A673 (cell line): ENCODE results near the gene RPH3AL. TPM values are rescaled to one million over a fixed set of nuclear protein-coding genes. Genes with fewer than 3 reads are reported as not detected.
"Not testable (repeated sequence)": the region's sequence is repeated elsewhere in the genome, so short reads cannot be mapped to it uniquely, and the experiment has no call there.

Experiments used
- BruUV-seq: library from RNA; stranded (reverse); fragments of 400-500 nt; replicated peaks from 2 replicates; lab custom pipeline; 2021; lab: Mats Ljungman, UMichigan
- CTCF ChIA-PET: fragments of 300-600 bp; sonication (Branson Sonifier 250); formaldehyde crosslinking; loops from one replicate; lab custom pipeline; 2022; ENCODE audit warnings: antibody characterized with exemption; lab: Charles Lee
- POLR2A ChIA-PET: fragments of 300-600 bp; sonication (Branson Sonifier 250); formaldehyde crosslinking; loops from one replicate; lab custom pipeline; 2022; ENCODE audit warnings: antibody characterized with exemption; ENCODE audit not compliant: low non-redundant PET; lab: Charles Lee
- DNase-seq: peaks from one replicate; pipeline ENCODE4 v3.0.0-alpha.2; 2015; ENCODE audit warnings: low spot score
- H3K27ac ChIP-seq: fragments of 200-600 bp; sonication (generic); 2 replicates; pipeline ENCODE4 v1.5.1; 2016; ENCODE audit warnings: mixed run types, low read depth, mild to moderate bottlenecking, mixed read lengths, antibody characterized with exemption, low read length; ENCODE audit not compliant: poor library complexity, severe bottlenecking
- H3K27me3 ChIP-seq: fragments of 200-600 bp; sonication (generic); replicated peaks from 2 replicates; pipeline ENCODE4 v1.6.1; 2017; ENCODE audit warnings: mixed run types, low read depth, mild to moderate bottlenecking, mixed read lengths, antibody characterized with exemption, low read length; ENCODE audit not compliant: insufficient read depth, poor library complexity
- H3K36me3 ChIP-seq: fragments of 200-600 bp; sonication (generic); 2 replicates; pipeline ENCODE4 v1.6.1; 2016; ENCODE audit warnings: mixed run types, mild to moderate bottlenecking, mixed read lengths, antibody characterized with exemption, low read length; ENCODE audit not compliant: insufficient read depth, poor library complexity, severe bottlenecking
- H3K4me1 ChIP-seq: fragments of 200-600 bp; sonication (generic); 2 replicates; pipeline ENCODE4 v1.6.1; 2017; ENCODE audit warnings: mixed run types, mild to moderate bottlenecking, mixed read lengths, antibody characterized with exemption, low read length; ENCODE audit not compliant: insufficient read depth, poor library complexity, severe bottlenecking
- H3K4me3 ChIP-seq: fragments of 200-600 bp; sonication (generic); 2 replicates; pipeline ENCODE4 v1.5.1; 2016; ENCODE audit warnings: low read depth, mixed run types, mild to moderate bottlenecking, mixed read lengths, low read length; ENCODE audit not compliant: poor library complexity, severe bottlenecking
- H3K9me3 ChIP-seq: fragments of 200-600 bp; sonication (generic); 2 replicates; pipeline ENCODE4 v1.6.1; 2016; ENCODE audit warnings: mixed run types, low read depth, mild to moderate bottlenecking, mixed read lengths, antibody characterized with exemption, low read length; ENCODE audit not compliant: poor library complexity, severe bottlenecking
- CTCF ChIP-seq: fragments of 300-800, 200-600 bp; sonication (generic); conservative IDR thresholded peaks from 2 replicates; pipeline ENCODE4 v1.5.1; 2017; ENCODE audit warnings: low read depth, mild to moderate bottlenecking, antibody characterized with exemption, low read length, moderate library complexity, mixed read lengths
- EZH2 ChIP-seq: fragments of 200-600 bp; sonication (generic); IDR thresholded peaks from 2 replicates; pipeline ENCODE4 v1.6.1; 2017; ENCODE audit warnings: borderline replicate concordance, low read depth, mild to moderate bottlenecking, mixed read lengths, antibody characterized with exemption, low read length; ENCODE audit not compliant: poor library complexity, severe bottlenecking
- intact Hi-C: fragments of 100-400 bp; cut with micrococcal nuclease; formaldehyde crosslinking; loops from one replicate; pipeline ENCODE4 v1.10.0; 2022; ENCODE audit not compliant: unreplicated experiment
- total RNA-seq: library from RNA; stranded (reverse); gene quantifications from 2 replicates; pipeline ENCODE4 v1.2.3, GENCODE V29; 2021

The RPH3AL gene
- total RNA-seq, 1 experiment from 2014 or later, result 0.82 TPM

GRCh38 chr17:199806-200545 is 152.6 kb downstream of the RPH3AL start:
- no TSS peak for BruUV-seq
- no peak for DNase-seq
- Histone ChIP-seq H3K27ac (no peak overlapping the region), H3K4me3 (no peak overlapping the region), H3K36me3 (no peaks in the 10 kb centered on the region), H3K9me3 (no peaks in the 10 kb centered on the region), H3K27me3 (no peaks in the 10 kb centered on the region), H3K4me1 (peaks cover 6% of the 10 kb centered on the region)
- no peak for TF ChIP-seq CTCF
- no peak for TF ChIP-seq EZH2
- CTCF ChIA-PET, result no interaction called here
- intact Hi-C loops, result no loop called here
- POLR2A ChIA-PET, result no interaction called here

- POLR2A ChIA-PET, result no interaction called here
- intact Hi-C loops, result no loop called here
- no peak for TF ChIP-seq EZH2
- no peak for TF ChIP-seq CTCF
- Histone ChIP-seq H3K9me3 (no peaks in the 10 kb centered on the region), H3K4me1 (peaks cover 10% of the 10 kb centered on the region), H3K27me3 (no peaks in the 10 kb centered on the region), H3K36me3 (no peaks in the 10 kb centered on the region), H3K4me3 (no peak overlapping the region), H3K27ac (no peak overlapping the region)
- CTCF ChIA-PET, result interaction anchor here (0.6 kb wide), 1 partner anchor 213 kb away, joined by 3 read pairs; no protein-coding TSS in a partner anchor
- no peak for DNase-seq
- no TSS peak for BruUV-seq
Measured at GRCh38 chr17:199191-199604, 153.4 kb downstream of the RPH3AL start.

GRCh38 chr17:198225-198624 is 154.4 kb downstream of the RPH3AL start:
- BruUV-seq, H3K27me3 ChIP-seq, H3K9me3 ChIP-seq, H3K36me3 ChIP-seq, H3K4me3 ChIP-seq, intact Hi-C loops, H3K27ac ChIP-seq, CTCF ChIA-PET, DNase-seq: not testable (repeated sequence)
- peaks cover 10% of the 10 kb centered on the region for H3K4me1 ChIP-seq
- POLR2A ChIA-PET, result interaction anchor here (0.7 kb wide), 1 partner anchor 346 kb away, joined by 11 read pairs; no protein-coding TSS in a partner anchor
